Left kidney (tissue), 2 donors: ENCODE data around the gene ZFP92. TPM values are rescaled to one million over a fixed set of nuclear protein-coding genes. Genes with fewer than 3 reads are reported as not detected.
A peak's percentile ranks its signal among the peaks of the same experiment; 100 is the strongest.

ENCODE experiments used
- DNase-seq: peaks from one replicate; pipeline ENCODE4 v3.0.0-alpha.2; 2013
- polyA plus RNA-seq: library from polyadenylated mRNA; unstranded; fragments of 120-200 nt; gene quantifications from one replicate; pipeline ENCODE4 v1.2.1, GENCODE V29; 2013; ENCODE audit not compliant: insufficient read length

Gene ZFP92
- polyA plus RNA-seq, 1 donor = 0.80 TPM

- peak; percentile 21 for DNase-seq
Observed at GRCh38 chrX:153438532-153438931, 27.3 kb downstream of the ZFP92 start.

- DNase-seq = no peak
Observed at GRCh38 chrX:153439977-153440376, 28.7 kb downstream of the ZFP92 start.

GRCh38 chrX:153440556-153441135 lies 29.4 kb downstream of the ZFP92 start:
- DNase-seq = no peak

- no peak for DNase-seq
Observed at GRCh38 chrX:153441296-153441695, 30.0 kb downstream of the ZFP92 start.

- DNase-seq = no peak
Observed at GRCh38 chrX:153441981-153442380, 30.7 kb downstream of the ZFP92 start.

GRCh38 chrX:153442463-153442862 lies 31.2 kb downstream of the ZFP92 start:
- DNase-seq = no peak

- no peak for DNase-seq
Observed at GRCh38 chrX:153443476-153444332, 32.4 kb downstream of the ZFP92 start.

- no peak for DNase-seq
Observed at GRCh38 chrX:153444333-153445011, 33.2 kb downstream of the ZFP92 start.

GRCh38 chrX:153445106-153445855 lies 34.0 kb downstream of the ZFP92 start:
- DNase-seq = no peak

- no peak for DNase-seq
Observed at GRCh38 chrX:153445856-153446635, 34.8 kb downstream of the ZFP92 start, which contains the start of gene TREX2. Gene TREX2 (minus strand): TSS chrX:153446056. CDS start chrX:153445430, 626 bp downstream.

- no peak for DNase-seq
Observed at GRCh38 chrX:153446636-153446936, 35.3 kb downstream of the ZFP92 start.

GRCh38 chrX:153446950-153447580 lies 35.8 kb downstream of the ZFP92 start:
- no peak for DNase-seq

- no peak for DNase-seq
Observed at GRCh38 chrX:153447581-153447960, 36.3 kb downstream of the ZFP92 start.

- no peak for DNase-seq
Observed at GRCh38 chrX:153448556-153449367, 37.5 kb downstream of the ZFP92 start.

- DNase-seq = no peak
Observed at GRCh38 chrX:153449368-153450113, 38.3 kb downstream of the ZFP92 start.

GRCh38 chrX:153450114-153450948 lies 39.1 kb downstream of the ZFP92 start:
- DNase-seq = no peak

GRCh38 chrX:153450949-153451277 lies 39.6 kb downstream of the ZFP92 start:
- no peak for DNase-seq

GRCh38 chrX:153454901-153455550 lies 43.8 kb downstream of the ZFP92 start:
- DNase-seq = no peak
